Keratinocyte (primary cell): Measurements from ENCODE around the gene LCOR. TPM values are rescaled to one million over a fixed set of nuclear protein-coding genes. Genes with fewer than 3 reads are reported as not detected.

ENCODE experiments used
- DNase-seq: peaks from one replicate; pipeline ENCODE4 v3.0.0-alpha.2; 2011; ENCODE audit warnings: low read depth, missing footprints, low spot score
- FAIRE-seq: peaks from 2 replicates; lab custom pipeline; 2011; peaks lifted over from hg19 to GRCh38; lab: Jason Lieb, UNC
- H2AFZ ChIP-seq: 2 replicates; pipeline ENCODE4 v1.6.0; 2012; ENCODE audit warnings: low read length, control low read depth, inconsistent platforms; ENCODE audit not compliant: control insufficient read depth
- H3K27ac ChIP-seq: 2 replicates; pipeline ENCODE4 v1.5.1; 2011; ENCODE audit warnings: low read length; ENCODE audit not compliant: control insufficient read depth, insufficient read depth
- H3K27me3 ChIP-seq: 3 replicates; pipeline ENCODE4 v1.6.0; 2011; ENCODE audit warnings: low read length; ENCODE audit not compliant: control insufficient read depth, insufficient read depth; ENCODE audit errors: extremely low read depth
- H3K36me3 ChIP-seq, 2 experiments: 2 replicates in 1 of 2; 3 replicates in 1 of 2; pipeline ENCODE4 v1.5.1; 2011; ENCODE audit warnings: low read length in 2 of 2, mild to moderate bottlenecking in 1 of 2; ENCODE audit not compliant: control insufficient read depth in 2 of 2, insufficient read depth in 2 of 2; ENCODE audit errors: extremely low read depth in 1 of 2
- H3K4me1 ChIP-seq: 3 replicates; pipeline ENCODE4 v1.5.1; 2011; ENCODE audit warnings: low read length; ENCODE audit not compliant: control insufficient read depth, insufficient read depth; ENCODE audit errors: extremely low read depth
- H3K4me2 ChIP-seq: 3 replicates; pipeline ENCODE4 v1.6.0; 2011; ENCODE audit warnings: low read depth, low read length; ENCODE audit not compliant: control insufficient read depth, insufficient read depth; ENCODE audit errors: extremely low read depth
- H3K4me3 ChIP-seq, 3 experiments: fragments of 200-600 bp in 1 of 3; sonication (generic) in 1 of 3; 2 replicates in 2 of 3; 3 replicates in 1 of 3; pipeline ENCODE4 v1.5.1; 2011 to 2016; ENCODE audit warnings: low read length in 3 of 3, mild to moderate bottlenecking in 3 of 3, control low read depth in 2 of 3, inconsistent platforms in 1 of 3, low read depth in 1 of 3, mixed read lengths in 1 of 3, mixed run types in 1 of 3, moderate library complexity in 1 of 3; ENCODE audit not compliant: control insufficient read depth in 2 of 3, insufficient read depth in 2 of 3; ENCODE audit errors: extremely low read depth in 1 of 3
- H3K79me2 ChIP-seq: 2 replicates; pipeline ENCODE4 v1.6.0; 2012; ENCODE audit warnings: low read length; ENCODE audit not compliant: control insufficient read depth, insufficient read depth
- H3K9ac ChIP-seq: 3 replicates; pipeline ENCODE4 v1.6.0; 2011; ENCODE audit warnings: low read length; ENCODE audit not compliant: control insufficient read depth, insufficient read depth; ENCODE audit errors: extremely low read depth
- H3K9me1 ChIP-seq: 3 replicates; pipeline ENCODE4 v1.6.0; 2011; ENCODE audit warnings: low read length; ENCODE audit not compliant: control insufficient read depth, insufficient read depth; ENCODE audit errors: extremely low read depth
- H3K9me3 ChIP-seq: 2 replicates; pipeline ENCODE4 v1.5.1; 2012; ENCODE audit warnings: low read depth, low read length; ENCODE audit not compliant: control insufficient read depth
- H4K20me1 ChIP-seq: 3 replicates; pipeline ENCODE4 v1.6.0; 2011; ENCODE audit warnings: low read length; ENCODE audit not compliant: control insufficient read depth, insufficient read depth; ENCODE audit errors: extremely low read depth
- CTCF ChIP-seq, 3 experiments: IDR thresholded peaks in 1 of 3; conservative IDR thresholded peaks in 1 of 3; optimal IDR thresholded peaks in 1 of 3; 2 replicates in 2 of 3; 3 replicates in 1 of 3; pipeline versions ENCODE3 to v1.5.1; 2011; ENCODE audit warnings: low read length in 3 of 3, mild to moderate bottlenecking in 3 of 3, moderate library complexity in 2 of 3, control low read depth in 1 of 3, inconsistent platforms in 1 of 3; ENCODE audit not compliant: insufficient read depth in 2 of 3; ENCODE audit errors: extremely low read depth in 1 of 3
- EZH2 ChIP-seq: IDR thresholded peaks from one replicate; pipeline ENCODE4 v1.6.1; 2012; ENCODE audit warnings: inconsistent platforms, mild to moderate bottlenecking, low read length, moderate library complexity
- dilution Hi-C: fragments of 300-500 bp; cut with MboI; formaldehyde crosslinking; loops from one replicate; pipeline ENCODE4 v1.7.0; 2020; ENCODE audit warnings: low sequenced_read_pairs; ENCODE audit not compliant: extremely low pct_ligation_motif_present
- polyA plus RNA-seq, 5 experiments: library from polyadenylated mRNA; depleted of rRNA in 3 of 5; stranded (reverse) in 3 of 5; stranded (forward) in 1 of 5; unstranded in 1 of 5; fragments of >200 nt; gene quantifications; 1 replicate in 1 of 5; 2 replicates in 3 of 5; 3 replicates in 1 of 5; pipeline versions ENCODE4 v1.2.1 to v1.2.3, GENCODE V29; 2011 to 2012; ENCODE audit warnings: missing spikeins in 2 of 5, low read depth in 1 of 5, low replicate concordance in 1 of 5

Gene LCOR
- polyA plus RNA-seq, 1 donor (not counting 4 experiments of a cell fraction or from before 2014, with no cell fraction given): 11.4 TPM

- dilution Hi-C loops: no loop called here
- TF ChIP-seq CTCF (optimal IDR thresholded peaks at IDR 0.05 in 1 of 3, IDR thresholded peaks at IDR 0.05 in 1 of 3, conservative IDR thresholded peaks at IDR 0.05 in 1 of 3; ENCODE audit: extremely low read depth in 1 of 3, insufficient read depth in 2 of 3, low read length in 3 of 3) (no peak), EZH2 (no peak)
- Histone ChIP-seq H3K9me1 (no peaks in the 10 kb centered on the region), H3K27ac (no peak overlapping the region), H3K4me2 (no peak overlapping the region), H3K9me3 (no peaks in the 10 kb centered on the region), H4K20me1 (no peaks in the 10 kb centered on the region), H3K27me3 (no peaks in the 10 kb centered on the region), H3K4me1 (no peaks in the 10 kb centered on the region), H3K9ac (no peak overlapping the region), H3K79me2 (no peaks in the 10 kb centered on the region), H3K36me3 (no peaks in the 10 kb centered on the region), H2AFZ (no peak overlapping the region), H3K4me3 (no peak overlapping the region)
- DNase-seq (no peak), FAIRE-seq (no peak)
Observed at GRCh38 chr10:97004591-97004990, 172.5 kb downstream of the LCOR start.

DNA sequence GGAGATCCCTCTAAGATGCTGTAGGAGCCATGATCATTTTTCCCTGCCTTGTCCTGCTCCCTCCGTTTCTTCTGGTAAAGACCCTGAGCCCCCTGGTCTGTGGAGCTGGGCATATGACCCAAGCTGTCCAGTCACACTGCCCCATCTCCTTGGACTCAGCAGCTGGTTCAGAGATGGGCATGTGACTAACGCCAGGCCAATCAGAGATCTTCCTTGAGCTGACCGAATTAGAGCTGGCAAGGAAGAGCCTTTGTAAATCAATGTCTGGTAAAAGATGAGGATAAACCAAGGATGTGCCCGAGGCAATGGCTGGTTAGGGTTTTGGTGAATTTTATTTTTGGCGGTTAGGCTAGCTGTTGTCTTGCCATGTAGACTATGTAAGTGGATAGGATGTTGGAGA, 173.3 kb downstream of the LCOR start:
- no peak for FAIRE-seq

More for the DNA sequence above, 173.3 kb downstream of the LCOR start:
- H3K4me2 ChIP-seq: no peak overlapping the region
- dilution Hi-C loops: no loop called here
- DNase-seq: no peak
- no peaks in the 10 kb centered on the region for H3K9me1 ChIP-seq
- H3K27ac ChIP-seq: no peak overlapping the region
- no peaks in the 10 kb centered on the region for H3K27me3 ChIP-seq
- no peak overlapping the region for H2AFZ ChIP-seq
- H3K79me2 ChIP-seq: no peaks in the 10 kb centered on the region
- no peaks in the 10 kb centered on the region for H3K36me3 ChIP-seq
- no peaks in the 10 kb centered on the region for H3K4me1 ChIP-seq
- H3K9me3 ChIP-seq: no peaks in the 10 kb centered on the region
- H3K9ac ChIP-seq: no peak overlapping the region
- no peaks in the 10 kb centered on the region for H4K20me1 ChIP-seq
- TF ChIP-seq EZH2: no peak
- TF ChIP-seq CTCF (optimal IDR thresholded peaks at IDR 0.05 in 1 of 3, IDR thresholded peaks at IDR 0.05 in 1 of 3, conservative IDR thresholded peaks at IDR 0.05 in 1 of 3; ENCODE audit: extremely low read depth in 1 of 3, insufficient read depth in 2 of 3, low read length in 3 of 3): no peak
- H3K4me3 ChIP-seq: no peak overlapping the region
